ENCODE data around the gene ITPR3.

ITPR3 gene

GRCh38 chr6:33724102-33725023, 103.2 kb downstream of the ITPR3 start:
- no peak for DNase-seq

GRCh38 chr6:33725222-33725621, 104.1 kb downstream of the ITPR3 start:
- DNase-seq, result no peak

- DNase-seq, result no peak
Measured at GRCh38 chr6:33725891-33726673, 105.0 kb downstream of the ITPR3 start.

GRCh38 chr6:33726696-33727095, 105.6 kb downstream of the ITPR3 start:
- no peak for DNase-seq

DNA sequence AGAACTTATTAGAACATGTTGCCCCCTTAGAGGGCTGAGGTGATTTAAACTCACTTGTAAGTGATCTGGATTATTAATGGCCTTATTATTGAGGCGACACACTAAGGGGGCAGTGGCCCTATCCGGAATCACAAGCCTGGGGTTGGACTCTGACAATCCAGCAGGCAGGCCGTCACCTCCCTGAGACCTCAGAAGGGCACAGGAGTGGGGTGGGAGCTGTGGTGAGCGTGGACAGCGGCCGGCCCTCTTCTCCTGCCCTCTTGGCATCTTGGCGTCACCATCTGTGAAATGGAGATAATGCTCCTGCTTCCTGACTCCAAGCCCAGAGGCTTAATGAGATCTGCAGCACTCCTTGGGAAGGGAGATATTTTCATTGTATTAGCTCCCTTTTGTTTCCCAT, 106.0 kb downstream of the ITPR3 start:
- no peak for DNase-seq

DNA sequence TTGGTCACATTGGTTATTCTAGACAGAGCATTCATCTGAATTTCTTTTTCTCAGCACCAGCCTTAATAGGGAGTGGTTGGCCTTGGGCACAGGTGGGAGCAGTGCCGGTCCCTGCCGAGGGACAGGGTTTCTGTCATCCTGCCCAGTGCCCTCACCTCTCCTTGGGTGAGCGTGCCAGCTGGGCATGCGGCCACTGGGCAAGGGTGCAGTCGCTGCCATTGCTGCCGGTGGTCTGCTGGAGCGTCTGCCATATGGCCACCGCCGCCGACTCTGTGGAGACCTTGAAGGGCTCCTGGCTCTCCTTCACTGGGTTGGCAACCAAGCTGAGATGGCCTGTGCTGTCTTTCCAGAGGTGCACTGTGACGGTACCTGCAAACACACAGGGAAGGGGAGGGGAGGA, 106.8 kb downstream of the ITPR3 start:
- DNase-seq, result no peak

DNA sequence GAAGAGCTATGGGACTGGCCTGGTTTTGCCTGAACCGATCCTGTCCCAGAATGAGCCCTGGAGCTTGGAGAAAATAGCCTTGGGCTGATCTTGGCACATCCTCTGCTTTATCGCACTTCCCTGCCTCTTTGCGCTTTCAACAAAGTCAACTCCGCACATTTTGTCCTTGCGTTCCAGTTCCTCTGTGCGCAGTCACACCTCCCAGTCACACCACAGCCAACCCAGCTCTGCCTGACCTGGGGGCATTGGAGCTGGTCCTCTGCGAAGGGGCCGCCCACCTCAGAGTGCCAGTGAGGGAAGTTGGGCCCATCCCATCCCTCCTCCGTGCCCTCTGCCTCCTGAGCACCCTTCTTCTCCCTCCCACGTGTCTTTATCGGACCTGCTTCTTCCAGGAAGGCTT, 107.3 kb downstream of the ITPR3 start:
- DNase-seq, result no peak

DNA sequence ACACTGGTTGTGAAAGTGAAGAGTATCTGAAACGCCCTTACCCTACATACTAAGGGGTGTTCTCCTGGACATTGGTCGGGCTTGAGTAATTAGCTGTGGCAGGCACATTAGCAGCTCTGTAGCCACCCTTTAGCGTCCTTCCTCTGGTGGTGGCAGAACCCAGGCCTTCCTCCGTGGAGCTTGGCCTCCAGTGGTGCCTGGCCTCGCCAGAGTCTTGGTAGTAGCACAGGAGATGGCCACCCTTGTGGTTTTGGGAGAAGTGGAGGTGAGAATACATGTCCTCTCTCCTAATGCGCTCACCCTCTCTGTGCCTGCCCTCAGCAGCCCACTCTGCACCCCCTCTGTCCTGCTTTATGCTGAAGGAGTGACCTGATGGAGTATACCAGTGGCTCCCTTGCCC, 107.9 kb downstream of the ITPR3 start:
- no peak for DNase-seq

GRCh38 chr6:33730611-33731010, 109.5 kb downstream of the ITPR3 start:
- no peak for DNase-seq

- DNase-seq, result no peak
Measured at GRCh38 chr6:33731035-33731434, 109.9 kb downstream of the ITPR3 start.

GRCh38 chr6:33731751-33732282, 110.7 kb downstream of the ITPR3 start:
- no peak for DNase-seq

DNA sequence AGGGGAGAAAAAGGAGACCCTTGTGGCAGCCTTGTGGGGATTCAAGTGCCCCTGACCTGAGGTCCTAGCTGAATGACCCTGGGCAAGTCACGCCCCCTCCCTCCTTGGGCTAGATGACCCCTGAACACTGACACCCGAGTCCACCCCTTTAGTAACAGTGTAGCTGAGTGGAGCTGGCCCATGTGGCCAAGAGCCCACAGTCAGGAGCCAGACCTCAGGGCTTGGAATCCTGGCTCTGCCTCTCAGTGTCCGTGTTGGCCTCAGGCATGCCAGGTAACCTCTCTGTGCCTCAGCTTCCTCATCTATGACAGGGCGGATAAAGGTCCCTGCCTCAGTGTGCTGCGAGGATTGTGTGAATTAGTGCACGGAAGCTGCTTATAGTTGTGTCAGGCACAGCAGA, 111.3 kb downstream of the ITPR3 start:
- DNase-seq, result no peak

- DNase-seq, result no peak
Measured at GRCh38 chr6:33732817-33733708, 111.9 kb downstream of the ITPR3 start.

- no peak for DNase-seq
Measured at GRCh38 chr6:33733709-33734007, 112.5 kb downstream of the ITPR3 start.

DNA sequence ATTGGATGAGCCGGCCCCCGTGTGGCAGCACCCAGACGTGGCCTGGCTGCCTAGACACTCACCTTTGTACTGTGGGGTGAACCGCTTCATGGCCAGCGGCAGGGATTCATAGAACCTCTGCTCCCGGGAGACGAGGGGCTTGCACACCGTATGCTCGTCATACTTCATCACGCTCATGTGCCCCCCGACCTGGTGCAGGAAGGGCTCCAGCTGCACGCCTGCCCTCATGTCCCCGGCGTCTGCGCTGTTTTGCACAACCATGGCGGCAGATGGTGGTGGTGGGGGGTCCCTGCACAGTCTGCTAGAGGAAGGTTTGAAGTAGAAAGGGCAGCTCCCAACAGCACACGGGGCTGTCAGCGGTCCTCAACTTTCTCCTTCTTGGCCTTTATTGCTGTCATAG, 114.1 kb downstream of the ITPR3 start:
- no peak for DNase-seq

- no peak for DNase-seq
Measured at GRCh38 chr6:33737267-33738026, 116.3 kb downstream of the ITPR3 start.

DNA sequence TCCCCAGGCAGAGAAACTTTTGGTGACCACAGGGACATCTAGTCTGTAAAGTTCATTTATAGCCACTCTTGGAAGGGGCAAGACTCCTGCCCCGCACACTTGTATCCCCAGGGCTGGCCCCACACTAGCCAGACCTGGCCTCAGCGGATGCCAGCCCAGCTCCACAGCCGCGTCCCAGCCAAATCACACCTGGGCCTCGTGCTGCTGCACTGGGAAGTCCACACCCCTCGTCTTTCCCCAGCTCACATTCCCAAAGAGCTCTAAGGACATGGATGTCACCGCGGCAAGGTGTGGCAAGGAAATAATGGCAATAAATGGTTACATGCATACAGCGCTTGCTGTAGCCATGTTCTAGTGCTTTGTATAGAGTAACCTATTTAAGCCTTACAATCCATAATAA, 117.0 kb downstream of the ITPR3 start:
- no peak for DNase-seq

DNA sequence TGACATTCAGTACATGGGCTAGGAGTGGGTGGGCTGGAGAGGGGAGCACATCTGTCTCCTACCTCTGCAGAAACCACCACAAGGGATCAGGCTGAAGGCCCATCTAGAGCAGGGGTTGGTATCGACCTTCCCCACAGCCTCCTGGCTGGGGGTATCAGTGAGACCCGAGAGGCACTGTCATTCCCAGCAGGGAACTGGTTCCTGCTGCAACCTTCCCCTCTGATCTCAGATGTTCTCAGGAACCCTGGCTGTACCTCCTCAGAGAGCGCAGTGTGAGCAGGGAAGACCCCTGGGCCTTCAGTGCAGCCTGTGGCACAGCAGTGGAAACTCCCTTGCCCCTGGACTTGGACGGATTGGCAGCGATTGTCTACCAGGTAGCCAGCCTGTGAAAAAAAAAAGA, 117.8 kb downstream of the ITPR3 start:
- no peak for DNase-seq

- DNase-seq, result no peak
Measured at GRCh38 chr6:33739571-33739970, 118.4 kb downstream of the ITPR3 start.

- DNase-seq, result no peak
Measured at GRCh38 chr6:33740204-33740608, 119.1 kb downstream of the ITPR3 start.

GRCh38 chr6:33740794-33741193, 119.7 kb downstream of the ITPR3 start:
- no peak for DNase-seq

- DNase-seq, result no peak
Measured at GRCh38 chr6:33742092-33742491, 121.0 kb downstream of the ITPR3 start.
